H9 (cell line): Measurements from ENCODE around the gene NDRG2. TPM values are rescaled to one million over a fixed set of nuclear protein-coding genes. Genes with fewer than 3 reads are reported as not detected.

Experiments
- DNase-seq: peaks from one replicate; pipeline ENCODE4 v3.0.0-alpha.2; 2017
- H2AFZ ChIP-seq: one replicate; pipeline ENCODE4 v1.6.1; 2013; ENCODE audit warnings: mild to moderate bottlenecking, low read length, control low read depth, moderate library complexity
- H2AK5ac ChIP-seq: 2 replicates; pipeline ENCODE4 v1.6.1; 2013; ENCODE audit warnings: low read length, control low read depth, mixed read lengths; ENCODE audit not compliant: insufficient read length
- H2BK120ac ChIP-seq: one replicate; pipeline ENCODE4 v1.6.1; 2013; ENCODE audit warnings: low read depth, mild to moderate bottlenecking, low read length, control low read depth, inconsistent platforms; ENCODE audit not compliant: poor library complexity, severe bottlenecking
- H2BK12ac ChIP-seq: 2 replicates; pipeline ENCODE4 v1.6.1; 2013; ENCODE audit warnings: low read length, control low read depth, mixed read lengths, low read depth; ENCODE audit not compliant: insufficient read length
- H2BK15ac ChIP-seq: 2 replicates; pipeline ENCODE4 v1.6.1; 2013; ENCODE audit warnings: low read depth, low read length, control low read depth
- H2BK20ac ChIP-seq: one replicate; pipeline ENCODE4 v1.6.1; 2013; ENCODE audit warnings: low read depth, mild to moderate bottlenecking, low read length, control low read depth, inconsistent platforms; ENCODE audit not compliant: poor library complexity, severe bottlenecking
- H2BK5ac ChIP-seq: 2 replicates; pipeline ENCODE4 v1.6.1; 2013; ENCODE audit warnings: low read length, control low read depth, mixed read lengths; ENCODE audit not compliant: insufficient read length
- H3K14ac ChIP-seq: 2 replicates; pipeline ENCODE4 v1.6.1; 2013; ENCODE audit warnings: low read length, control low read depth; ENCODE audit not compliant: insufficient read depth
- H3K18ac ChIP-seq: 2 replicates; pipeline ENCODE4 v1.6.1; 2013; ENCODE audit warnings: low read depth, mild to moderate bottlenecking, mixed read lengths, low read length, control low read depth; ENCODE audit not compliant: insufficient read length
- H3K23ac ChIP-seq: 2 replicates; pipeline ENCODE4 v1.6.1; 2013; ENCODE audit warnings: low read length, control low read depth, mixed read lengths, low read depth; ENCODE audit not compliant: insufficient read length
- H3K23me2 ChIP-seq: 2 replicates; pipeline ENCODE4 v1.6.1; 2013; ENCODE audit warnings: low read depth, mild to moderate bottlenecking, mixed read lengths, low read length, control low read depth; ENCODE audit not compliant: insufficient read length, poor library complexity, severe bottlenecking
- H3K27ac ChIP-seq: 2 replicates; pipeline ENCODE4 v1.5.1; 2013; ENCODE audit warnings: low read length, control low read depth, mixed read lengths, low read depth; ENCODE audit not compliant: insufficient read length
- H3K27me3 ChIP-seq: 2 replicates; pipeline ENCODE4 v1.6.1; 2013; ENCODE audit warnings: low read length, control low read depth, inconsistent platforms; ENCODE audit not compliant: insufficient read depth
- H3K4ac ChIP-seq: 2 replicates; pipeline ENCODE4 v1.6.1; 2013; ENCODE audit warnings: low read depth, mild to moderate bottlenecking, control low read depth, inconsistent platforms, low read length, moderate library complexity
- H3K4me1 ChIP-seq: 2 replicates; pipeline ENCODE4 v1.6.1; 2013; ENCODE audit warnings: low read length, control low read depth, inconsistent platforms; ENCODE audit not compliant: insufficient read depth
- H3K4me2 ChIP-seq: 2 replicates; pipeline ENCODE4 v1.6.1; 2013; ENCODE audit warnings: low read length, control low read depth, mixed read lengths; ENCODE audit not compliant: insufficient read length, insufficient read depth
- H3K56ac ChIP-seq: 2 replicates; pipeline ENCODE4 v1.6.1; 2013; ENCODE audit warnings: low read depth, mild to moderate bottlenecking, mixed read lengths, low read length, control low read depth; ENCODE audit not compliant: insufficient read length
- H3K79me1 ChIP-seq: 2 replicates; pipeline ENCODE4 v1.6.1; 2013; ENCODE audit warnings: low read depth, mild to moderate bottlenecking, moderate library complexity, low read length, control low read depth, inconsistent platforms; ENCODE audit not compliant: insufficient read depth, poor library complexity, severe bottlenecking
- H3K79me2 ChIP-seq: 2 replicates; pipeline ENCODE4 v1.6.1; 2013; ENCODE audit warnings: low read length, control low read depth, inconsistent platforms; ENCODE audit not compliant: insufficient read depth
- H3K9ac ChIP-seq: 2 replicates; pipeline ENCODE4 v1.6.1; 2013; ENCODE audit warnings: low read length, control low read depth, mixed read lengths; ENCODE audit not compliant: insufficient read length; ENCODE audit errors: extremely low read depth
- H3K9me3 ChIP-seq: one replicate; pipeline ENCODE4 v1.6.1; 2013; ENCODE audit warnings: low read depth, low read length, inconsistent platforms; ENCODE audit not compliant: control insufficient read depth
- H3T11ph ChIP-seq: one replicate; pipeline ENCODE4 v1.6.1; 2013; ENCODE audit warnings: mild to moderate bottlenecking, low read length, control low read depth, inconsistent platforms
- H4K20me1 ChIP-seq: one replicate; pipeline ENCODE4 v1.6.1; 2013; ENCODE audit not compliant: control insufficient read depth, insufficient read length, insufficient read depth
- H4K5ac ChIP-seq: 2 replicates; pipeline ENCODE4 v1.6.1; 2013; ENCODE audit warnings: low read depth, mild to moderate bottlenecking, mixed read lengths, low read length, control low read depth; ENCODE audit not compliant: insufficient read length
- H4K8ac ChIP-seq: replicated peaks from 2 replicates; pipeline ENCODE4 v1.6.1; 2013; ENCODE audit warnings: low read length, control low read depth, mixed read lengths, low read depth; ENCODE audit not compliant: insufficient read length
- H4K91ac ChIP-seq: 2 replicates; pipeline ENCODE4 v1.6.1; 2013; ENCODE audit warnings: low read depth, mild to moderate bottlenecking, moderate library complexity, mixed read lengths, low read length, control low read depth; ENCODE audit not compliant: insufficient read length
- H3K27ac Mint-ChIP-seq, 3 experiments: 2 replicates in 2 of 3; 3 replicates in 1 of 3; pipeline ENCODE4 v1.8.0; 2020 to 2021; ENCODE audit warnings: mixed read lengths in 3 of 3, mild to moderate bottlenecking in 1 of 3, moderate library complexity in 1 of 3
- H3K27me3 Mint-ChIP-seq: 2 replicates; pipeline ENCODE4 v1.8.0; 2021; ENCODE audit warnings: low read depth, mild to moderate bottlenecking, moderate library complexity, mixed read lengths
- H3K36me3 Mint-ChIP-seq, 3 experiments: 2 replicates in 2 of 3; 3 replicates in 1 of 3; pipeline ENCODE4 v1.8.0; 2020 to 2021; ENCODE audit warnings: low read depth in 3 of 3, mixed read lengths in 3 of 3; ENCODE audit not compliant: insufficient read depth in 1 of 3
- H3K4me1 Mint-ChIP-seq, 2 experiments: 2 replicates each; pipeline ENCODE4 v1.8.0; 2020; ENCODE audit warnings: mixed read lengths in 2 of 2
- H3K4me3 Mint-ChIP-seq, 2 experiments: 2 replicates in 1 of 2; 3 replicates in 1 of 2; pipeline ENCODE4 v1.8.0; 2020 to 2021; ENCODE audit warnings: mild to moderate bottlenecking in 2 of 2, mixed read lengths in 2 of 2, moderate library complexity in 1 of 2
- H3K9me3 Mint-ChIP-seq, 2 experiments: 2 replicates in 1 of 2; 3 replicates in 1 of 2; pipeline ENCODE4 v1.8.0; 2020; ENCODE audit warnings: mild to moderate bottlenecking in 2 of 2, mixed read lengths in 2 of 2, moderate library complexity in 1 of 2
- WGBS: extraction: QIAGEN DNeasy Blood & Tissue Kit; methylation state at CpG from one replicate; pipeline ENCODE4 v1.1.7; 2013; ENCODE audit warnings: missing lambda C conversion rate, low lambda C conversion rate, mixed read lengths; ENCODE audit not compliant: insufficient read length; ENCODE audit errors: extremely low coverage; 5-methylcytosine and 5-hydroxymethylcytosine counted together
- total RNA-seq: library from RNA; stranded (reverse); gene quantifications from 2 replicates; pipeline ENCODE4 v1.2.1, GENCODE V29; 2021
- TF ChIP-seq, protein P1 (sequence below): fragments of 200-600 bp; sonication (generic); conservative IDR thresholded peaks from 3 replicates; pipeline ENCODE4 v1.8.0; 2021; ENCODE audit warnings: antibody characterized with exemption, mild to moderate bottlenecking

The NDRG2 gene
- total RNA-seq, 1 experiment from 2014 or later: 20.6 TPM

- H3K4me3 Mint-ChIP-seq: no peak within 1 kb of the TSS
- Histone ChIP-seq H3K4ac (no peak within 1 kb of the TSS), H3K23me2 (peaks cover 4% of the 10 kb centered on the region), H3T11ph (no peak within 1 kb of the TSS), H4K91ac (no peak within 1 kb of the TSS), H3K27ac (no peak within 1 kb of the TSS), H3K79me1 (no peaks in the 10 kb centered on the region), H3K4me2 (no peak within 1 kb of the TSS), H2BK20ac (no peak within 1 kb of the TSS), H3K27me3 (no peaks in the 10 kb centered on the region; the same call in 1 of the 2 replicates), H2BK5ac (no peak within 1 kb of the TSS), H3K23ac (no peak within 1 kb of the TSS), H3K79me2 (no peaks in the 10 kb centered on the region), H2AK5ac (no peak within 1 kb of the TSS), H4K20me1 (no peaks in the 10 kb centered on the region), H3K14ac (no peak within 1 kb of the TSS), H4K8ac (no peak within 1 kb of the TSS), H2AFZ (no peak within 1 kb of the TSS), H2BK12ac (no peak within 1 kb of the TSS), H4K5ac (no peak within 1 kb of the TSS), H2BK15ac (no peak within 1 kb of the TSS), H3K18ac (no peak within 1 kb of the TSS), H3K56ac (no peak within 1 kb of the TSS), H2BK120ac (no peak within 1 kb of the TSS), H3K9ac (no peak within 1 kb of the TSS), H3K4me1 (peaks cover 4% of the 10 kb centered on the region; the same call in 1 of the 2 replicates), H3K9me3 (no peaks in the 10 kb centered on the region)
- DNase-seq: no peak
- peaks cover 14 to 17% of the 10 kb centered on the region in 2 experiments for H3K4me1 Mint-ChIP-seq
- TF ChIP-seq, protein P1, sequence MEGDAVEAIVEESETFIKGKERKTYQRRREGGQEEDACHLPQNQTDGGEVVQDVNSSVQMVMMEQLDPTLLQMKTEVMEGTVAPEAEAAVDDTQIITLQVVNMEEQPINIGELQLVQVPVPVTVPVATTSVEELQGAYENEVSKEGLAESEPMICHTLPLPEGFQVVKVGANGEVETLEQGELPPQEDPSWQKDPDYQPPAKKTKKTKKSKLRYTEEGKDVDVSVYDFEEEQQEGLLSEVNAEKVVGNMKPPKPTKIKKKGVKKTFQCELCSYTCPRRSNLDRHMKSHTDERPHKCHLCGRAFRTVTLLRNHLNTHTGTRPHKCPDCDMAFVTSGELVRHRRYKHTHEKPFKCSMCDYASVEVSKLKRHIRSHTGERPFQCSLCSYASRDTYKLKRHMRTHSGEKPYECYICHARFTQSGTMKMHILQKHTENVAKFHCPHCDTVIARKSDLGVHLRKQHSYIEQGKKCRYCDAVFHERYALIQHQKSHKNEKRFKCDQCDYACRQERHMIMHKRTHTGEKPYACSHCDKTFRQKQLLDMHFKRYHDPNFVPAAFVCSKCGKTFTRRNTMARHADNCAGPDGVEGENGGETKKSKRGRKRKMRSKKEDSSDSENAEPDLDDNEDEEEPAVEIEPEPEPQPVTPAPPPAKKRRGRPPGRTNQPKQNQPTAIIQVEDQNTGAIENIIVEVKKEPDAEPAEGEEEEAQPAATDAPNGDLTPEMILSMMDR: no peak
- H3K9me3 Mint-ChIP-seq: no peaks in the 10 kb centered on the region
- no CpG with 5 or more reads among the region's 5 CpGs for WGBS
- H3K27ac Mint-ChIP-seq: no peak within 1 kb of the TSS
- peaks cover 57% of the 10 kb centered on the region for H3K27me3 Mint-ChIP-seq
- no peaks in the 10 kb centered on the region for H3K36me3 Mint-ChIP-seq
Observed at GRCh38 chr14:21029917-21030316, 5.1 kb upstream of the NDRG2 start, which contains the start of gene TPPP2. TSS of gene TPPP2 (plus strand) at chr14:21030217. CDS start at chr14:21030582, 365 bp downstream.
